ENCODE measurements around the gene FAM83C. TPM values are rescaled to one million over a fixed set of nuclear protein-coding genes. Genes with fewer than 3 reads are reported as not detected.

FAM83C gene
- total and polyA plus RNA-seq, 8 donors, result 6.5 TPM; not detected in 7

DNA sequence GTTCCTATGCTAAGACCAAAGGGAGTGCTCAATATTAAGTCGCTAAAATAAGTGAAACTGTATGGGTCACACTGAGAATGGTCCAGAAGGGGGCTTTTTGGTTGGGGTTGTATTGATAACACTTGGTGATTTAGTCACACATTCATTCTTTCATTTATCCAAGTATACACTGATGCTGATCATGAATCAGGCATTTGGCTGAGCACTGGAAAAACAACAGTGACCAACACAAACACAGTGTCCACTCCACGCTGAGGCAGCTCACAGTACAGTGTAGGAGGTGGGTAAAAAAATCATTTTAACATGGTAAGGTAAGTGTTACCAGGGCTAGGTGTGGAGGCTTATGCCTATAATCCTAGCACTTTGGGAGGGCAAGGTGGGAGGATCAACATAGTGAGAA is 9.2 kb upstream of the FAM83C start:
- Histone ChIP-seq H3K9me3 (no peaks in the 10 kb centered on the region), H3K4me1 (peaks cover 18 to 46% (median 33%) of the 10 kb centered on the region in 4 donors), H3K4me3 (no peak overlapping the region), H3K36me3 (peaks cover 0 to 6% (median 4%) of the 10 kb centered on the region in 4 donors), H3K27ac (no peak overlapping the region), H3K27me3 (peaks cover 0 to 3% (median 1%) of the 10 kb centered on the region in 3 donors)
- intact Hi-C loops (cut with DNase I; ENCODE audit: low total_unique reads), result loop anchor here (5.0 kb wide), 1 partner anchor 136 kb away; the partner anchor contains the start of gene GDF5
- TF ChIP-seq, protein P1, sequence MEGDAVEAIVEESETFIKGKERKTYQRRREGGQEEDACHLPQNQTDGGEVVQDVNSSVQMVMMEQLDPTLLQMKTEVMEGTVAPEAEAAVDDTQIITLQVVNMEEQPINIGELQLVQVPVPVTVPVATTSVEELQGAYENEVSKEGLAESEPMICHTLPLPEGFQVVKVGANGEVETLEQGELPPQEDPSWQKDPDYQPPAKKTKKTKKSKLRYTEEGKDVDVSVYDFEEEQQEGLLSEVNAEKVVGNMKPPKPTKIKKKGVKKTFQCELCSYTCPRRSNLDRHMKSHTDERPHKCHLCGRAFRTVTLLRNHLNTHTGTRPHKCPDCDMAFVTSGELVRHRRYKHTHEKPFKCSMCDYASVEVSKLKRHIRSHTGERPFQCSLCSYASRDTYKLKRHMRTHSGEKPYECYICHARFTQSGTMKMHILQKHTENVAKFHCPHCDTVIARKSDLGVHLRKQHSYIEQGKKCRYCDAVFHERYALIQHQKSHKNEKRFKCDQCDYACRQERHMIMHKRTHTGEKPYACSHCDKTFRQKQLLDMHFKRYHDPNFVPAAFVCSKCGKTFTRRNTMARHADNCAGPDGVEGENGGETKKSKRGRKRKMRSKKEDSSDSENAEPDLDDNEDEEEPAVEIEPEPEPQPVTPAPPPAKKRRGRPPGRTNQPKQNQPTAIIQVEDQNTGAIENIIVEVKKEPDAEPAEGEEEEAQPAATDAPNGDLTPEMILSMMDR (IDR thresholded peaks at IDR 0.05), result no peak
- TF ChIP-seq EP300 (IDR thresholded peaks at IDR 0.05) (no peak), POLR2A (IDR thresholded peaks at IDR 0.05) (no peak), POLR2AphosphoS5 (IDR thresholded peaks at IDR 0.05) (no peak)
- DNase-seq, result no peak
- WGBS, 5 donors, result 80 to 93% (median 90%) methylated on average over 2 of the region's 2 CpGs

DNA sequence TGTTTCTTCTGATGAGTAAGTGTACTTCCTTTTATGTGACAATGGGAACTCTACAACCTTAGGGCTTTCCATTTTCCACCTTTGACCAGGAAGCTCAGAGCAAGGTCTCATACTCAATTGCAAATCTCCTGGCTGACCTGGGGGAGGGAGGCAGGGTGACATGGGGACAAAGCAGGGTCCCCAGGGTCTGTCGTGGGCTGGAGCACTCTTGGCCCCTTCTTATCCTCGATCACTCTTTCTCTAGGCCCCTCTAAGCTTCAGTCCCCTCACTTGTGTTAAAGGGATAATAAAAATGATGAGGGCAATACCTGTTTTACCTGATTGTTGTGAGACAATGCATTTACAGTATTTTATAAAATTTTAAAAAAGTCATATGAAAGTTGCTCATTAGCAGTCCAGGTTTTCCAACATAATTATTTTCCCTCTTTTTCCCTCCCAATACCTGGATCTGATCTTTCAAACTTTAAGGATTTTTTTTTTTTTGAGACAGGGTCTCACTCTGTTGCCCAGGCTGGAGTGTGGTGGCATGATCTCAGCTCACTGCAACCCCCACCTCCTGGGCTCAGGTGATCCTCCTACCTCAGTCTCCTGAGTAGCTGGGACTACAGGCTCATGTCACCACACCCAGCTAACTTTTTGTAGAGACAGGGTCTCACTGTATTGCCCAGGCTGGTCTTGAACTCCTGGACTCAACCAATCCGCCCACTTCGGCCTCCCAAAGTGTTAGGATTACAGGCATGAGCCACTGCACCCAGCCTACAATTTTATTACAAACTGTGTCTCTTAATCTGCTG is 8.4 kb upstream of the FAM83C start:
- Histone ChIP-seq H3K4me1 (peaks cover 11 to 38% (median 25%) of the 10 kb centered on the region in 4 donors), H3K36me3 (peaks cover 0 to 3% (median 0%) of the 10 kb centered on the region in 4 donors), H3K9me3 (no peaks in the 10 kb centered on the region), H3K27me3 (peaks cover 0 to 10% (median 8%) of the 10 kb centered on the region in 3 donors), H3K4me3 (no peak overlapping the region), H3K27ac (no peak overlapping the region)
- no peak for DNase-seq
- TF ChIP-seq, protein P1 (IDR thresholded peaks at IDR 0.05), result no peak
- TF ChIP-seq EP300 (IDR thresholded peaks at IDR 0.05) (no peak), POLR2A (IDR thresholded peaks at IDR 0.05) (no peak), POLR2AphosphoS5 (IDR thresholded peaks at IDR 0.05) (no peak)
- WGBS, 5 donors, result 84 to 93% (median 90%) methylated on average over 4 of the region's 4 CpGs
- intact Hi-C loops (cut with DNase I; ENCODE audit: low total_unique reads), result loop anchor here (5.0 kb wide), 1 partner anchor 137 kb away; the partner anchor contains the start of gene GDF5

DNA sequence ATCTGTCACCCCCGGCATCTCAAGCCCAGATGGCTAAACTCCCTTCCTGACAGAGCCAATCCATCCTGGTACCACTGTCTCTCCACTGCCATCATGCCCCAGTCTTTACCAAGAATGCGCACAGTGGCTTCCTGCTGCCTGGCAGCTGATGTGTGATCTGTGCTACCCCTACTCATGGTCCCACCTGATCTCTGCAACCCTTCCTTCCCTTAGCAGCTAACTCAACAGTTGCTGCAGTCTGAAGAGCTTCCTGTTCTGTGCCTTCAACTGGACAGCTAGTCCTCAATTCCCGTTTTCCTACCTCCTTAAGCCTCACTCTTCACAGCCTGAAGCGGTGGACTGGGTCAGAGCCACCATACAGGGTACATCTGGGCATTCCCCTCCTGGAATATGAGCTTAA is 7.6 kb upstream of the FAM83C start:
- 78 to 84% (median 78%) methylated on average over 4 of the region's 4 CpGs for WGBS, 5 donors
- DNase-seq, result no peak
- intact Hi-C loops (cut with DNase I; ENCODE audit: low total_unique reads), result loop anchor here (5.0 kb wide), 1 partner anchor 138 kb away; the partner anchor contains the start of gene GDF5
- no peaks in the 10 kb centered on the region for H3K9me3 ChIP-seq
- no peaks in the 10 kb centered on the region for H3K36me3 ChIP-seq
- H3K27me3 ChIP-seq, result peaks cover 0 to 18% (median 8%) of the 10 kb centered on the region in 3 donors
- no peak overlapping the region for H3K27ac ChIP-seq
- peaks cover 11 to 29% (median 22%) of the 10 kb centered on the region in 4 donors for H3K4me1 ChIP-seq
- TF ChIP-seq POLR2AphosphoS5 (IDR thresholded peaks at IDR 0.05) (no peak), EP300 (IDR thresholded peaks at IDR 0.05) (no peak), POLR2A (IDR thresholded peaks at IDR 0.05) (no peak)
- TF ChIP-seq, protein P1 (IDR thresholded peaks at IDR 0.05), result no peak
- no peak overlapping the region for H3K4me3 ChIP-seq

DNA sequence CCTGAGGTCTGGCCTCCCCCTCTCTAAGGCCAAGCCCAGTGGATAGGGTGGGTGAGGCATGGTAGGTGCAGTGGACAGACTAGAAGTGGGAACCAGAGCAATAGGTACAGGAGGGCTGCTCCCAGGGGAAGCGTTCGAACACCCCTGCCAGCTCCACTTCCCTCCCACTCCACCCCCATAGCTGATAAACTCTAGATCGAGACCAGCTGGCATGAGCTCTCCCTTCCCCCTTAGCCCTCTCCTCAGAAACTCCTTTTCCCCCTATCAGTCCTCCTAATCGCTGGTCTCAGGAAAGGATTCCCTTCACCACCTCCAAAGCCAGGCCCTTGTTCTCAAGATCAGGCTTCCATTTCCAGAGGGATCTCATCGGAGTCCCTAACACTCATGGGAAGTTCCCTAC is 6.0 kb upstream of the FAM83C start:
- WGBS, 5 donors, result 57 to 62% (median 58%) methylated on average over 5 of the region's 5 CpGs

More for the DNA sequence above, 6.0 kb upstream of the FAM83C start:
- H3K27ac ChIP-seq, result no peak overlapping the region
- H3K4me3 ChIP-seq, result no peak overlapping the region
- H3K4me1 ChIP-seq, result peaks cover 0 to 17% (median 10%) of the 10 kb centered on the region in 4 donors
- no peak for DNase-seq
- TF ChIP-seq, protein P1 (IDR thresholded peaks at IDR 0.05), result no peak
- TF ChIP-seq EP300 (IDR thresholded peaks at IDR 0.05) (no peak), POLR2A (IDR thresholded peaks at IDR 0.05) (no peak), POLR2AphosphoS5 (IDR thresholded peaks at IDR 0.05) (no peak)
- no peaks in the 10 kb centered on the region for H3K9me3 ChIP-seq
- intact Hi-C loops (cut with DNase I; ENCODE audit: low total_unique reads), result no loop called here
- no peaks in the 10 kb centered on the region for H3K36me3 ChIP-seq
- peaks cover 0 to 31% (median 15%) of the 10 kb centered on the region in 3 donors for H3K27me3 ChIP-seq
